Stimulated activated CD4-positive, alpha-beta T cell treated with anti-CD3 and anti-CD28 coated beads, Interleukin-1b, Interleukin-23, amount 100 ng/mL, for 4 hours (primary cell): Measurements from ENCODE around the gene MAP3K15.
"Not testable (repeated sequence)": the region's sequence is repeated elsewhere in the genome, so short reads cannot be mapped to it uniquely, and the experiment has no call there.

ENCODE experiments used
- DNase-seq, 2 donors: peaks; one replicate each; pipeline ENCODE4 v3.0.0-alpha.2; 2020; ENCODE audit warnings: low read depth in 2 of 2

MAP3K15 gene

DNA sequence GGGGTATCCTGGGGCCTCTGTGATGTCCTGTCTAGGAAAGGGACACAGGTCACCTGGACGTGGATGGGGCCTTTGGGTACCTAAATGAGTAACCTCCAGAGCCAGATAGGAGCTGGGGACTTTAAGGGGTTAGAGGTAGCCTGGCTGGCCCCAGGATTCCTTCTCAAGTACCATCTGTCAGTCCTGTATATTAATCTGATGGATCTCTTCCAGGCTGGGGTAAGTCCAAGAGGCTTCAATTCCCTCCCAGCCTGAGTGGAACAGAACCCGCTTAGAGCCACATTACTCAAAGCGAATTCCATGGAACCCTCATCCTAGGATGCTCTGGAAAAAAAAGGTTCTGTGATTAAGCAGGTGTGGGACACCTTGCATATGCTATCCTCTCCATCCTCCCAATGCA, 24.8 kb upstream of the MAP3K15 start:
- DNase-seq: no peak

DNA sequence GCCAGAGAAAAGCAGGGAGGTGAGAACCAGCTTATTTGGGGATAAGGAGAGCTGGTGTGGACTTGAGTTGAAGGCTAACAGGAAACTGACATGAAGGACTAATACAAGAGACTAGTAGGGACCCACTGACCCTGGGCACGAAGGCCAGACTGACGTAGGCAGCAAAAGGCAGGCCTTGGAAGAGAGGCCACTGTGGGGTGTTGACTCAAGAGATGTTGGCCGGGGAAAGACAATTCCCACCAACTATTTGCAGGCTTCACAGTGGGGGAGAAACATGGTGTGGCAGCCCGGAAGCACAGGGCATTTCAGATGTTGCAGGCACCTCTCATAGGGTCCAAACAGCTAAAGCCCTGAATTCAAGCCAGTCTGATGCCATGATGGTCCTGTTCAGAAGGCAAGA, 24.4 kb upstream of the MAP3K15 start:
- DNase-seq: no peak

DNA sequence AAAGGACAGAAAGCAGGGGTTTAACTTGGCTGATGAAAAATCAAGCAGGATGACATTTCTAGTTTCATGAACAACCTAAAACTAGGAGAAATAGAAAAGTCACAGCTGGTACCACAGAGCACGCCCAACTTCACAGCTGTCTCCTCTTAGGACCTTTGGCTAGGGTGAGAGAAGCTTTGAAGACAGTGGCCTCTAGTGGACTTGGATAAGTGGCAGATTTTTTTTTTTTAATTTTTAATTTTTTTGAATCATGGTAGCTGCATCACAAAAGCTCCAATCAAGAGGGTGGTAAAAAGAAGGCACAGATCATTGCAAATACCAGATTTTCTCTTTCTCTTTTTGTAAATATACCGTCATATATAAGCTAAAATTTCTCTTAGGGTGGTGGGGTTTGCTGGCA, 20.2 kb upstream of the MAP3K15 start:
- no peak for DNase-seq

DNA sequence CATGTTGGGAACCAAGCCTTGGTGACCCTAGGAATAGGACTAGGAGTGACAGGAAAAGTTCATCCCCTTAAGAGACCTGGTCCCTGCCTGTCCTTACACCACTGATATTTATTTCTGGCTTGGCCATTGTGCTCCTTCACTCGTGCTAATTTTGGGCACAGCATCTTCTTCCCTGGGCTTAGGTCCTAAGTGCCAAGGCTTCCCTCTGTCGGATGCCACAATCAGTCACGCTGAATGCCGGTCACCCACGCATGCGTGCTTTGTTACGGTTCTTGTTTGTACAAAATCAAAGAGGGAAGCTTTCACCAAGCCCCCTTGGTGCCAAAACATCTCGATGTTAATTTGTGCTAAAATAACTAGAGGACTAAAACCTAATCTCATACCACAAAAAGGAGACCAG, 17.4 kb upstream of the MAP3K15 start:
- DNase-seq: no peak

DNA sequence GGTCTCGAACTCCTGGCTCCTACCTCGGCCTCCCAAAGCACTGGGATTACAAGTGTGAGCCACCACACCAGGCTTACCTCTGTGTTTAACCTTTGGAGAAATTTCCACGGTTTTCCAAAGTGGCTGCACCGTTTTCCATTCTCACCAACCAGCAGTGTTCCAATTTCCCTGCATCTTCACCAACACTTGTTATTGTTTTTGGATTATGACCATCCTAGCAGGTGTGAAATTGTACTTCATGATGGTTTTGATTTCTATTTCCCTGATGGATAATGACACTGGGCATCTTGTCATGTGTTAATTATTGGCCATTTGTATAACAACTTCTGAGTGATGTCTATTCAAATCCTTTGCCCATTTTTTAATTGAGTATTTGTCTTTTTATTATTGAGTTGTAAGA, 2.7 kb upstream of the MAP3K15 start:
- no peak for DNase-seq

DNA sequence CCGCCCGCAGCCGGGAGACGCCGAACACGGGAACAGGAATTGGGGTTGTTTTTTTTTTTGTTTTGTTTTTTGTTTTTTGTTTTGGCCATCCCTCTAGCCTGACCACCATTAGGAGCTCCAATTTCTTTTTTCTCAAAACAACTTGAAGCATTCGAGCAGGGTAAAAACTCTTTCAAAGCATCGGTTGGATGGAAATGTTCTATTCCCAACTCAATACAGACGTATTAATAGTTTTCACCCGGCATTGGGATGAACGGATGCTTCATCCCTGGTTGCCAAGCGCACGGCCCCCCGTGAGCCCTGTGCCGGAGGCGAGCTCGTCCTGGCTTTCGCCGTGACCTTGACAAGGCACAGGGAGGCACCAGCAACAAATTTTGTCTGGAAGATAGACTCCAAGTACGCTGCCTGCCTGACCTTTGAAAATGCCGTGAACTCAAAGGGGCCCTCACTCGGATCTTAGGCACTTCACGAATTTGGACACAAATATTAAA, 352 bp upstream of the MAP3K15 start:
- no peak for DNase-seq

DNA sequence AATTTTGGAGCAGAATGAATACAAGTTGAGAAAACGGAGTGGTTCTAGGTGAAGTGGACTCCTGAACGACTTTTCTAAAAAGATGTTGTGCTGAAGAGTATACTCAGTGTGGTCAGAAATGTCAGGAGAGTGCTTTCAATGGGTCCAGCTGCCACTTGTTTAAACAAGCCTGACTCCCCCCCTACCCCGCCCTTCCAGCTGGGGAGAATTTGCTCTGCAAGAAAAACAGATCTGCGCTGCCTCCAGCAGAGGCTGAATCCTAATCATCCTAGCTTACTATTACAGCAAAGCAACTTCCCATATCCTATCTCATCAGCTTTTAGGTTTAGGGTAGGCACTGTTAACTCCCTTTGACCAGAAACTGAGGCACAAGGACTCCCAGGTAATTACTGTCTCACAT, 1.9 kb downstream of the MAP3K15 start:
- DNase-seq: no peak

DNA sequence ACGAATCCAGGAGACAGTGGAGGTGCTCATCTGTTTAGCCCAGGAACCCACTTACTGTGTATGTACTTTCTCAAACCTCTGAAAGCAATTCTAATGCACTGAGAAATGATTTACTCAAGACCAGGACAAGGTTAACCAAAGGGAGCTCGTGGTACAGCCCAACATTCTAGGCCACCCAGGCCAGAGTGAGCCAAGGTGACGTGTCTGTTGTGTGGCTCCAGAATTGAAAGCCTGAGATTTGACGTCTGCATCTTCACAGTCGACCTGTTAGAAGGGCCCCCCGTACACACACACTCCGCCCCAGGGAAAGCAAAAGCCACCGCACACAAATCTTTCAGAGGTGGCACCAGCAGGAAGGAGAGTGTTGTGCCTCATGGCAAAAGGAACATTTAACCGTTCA, 2.3 kb downstream of the MAP3K15 start:
- no peak for DNase-seq

DNA sequence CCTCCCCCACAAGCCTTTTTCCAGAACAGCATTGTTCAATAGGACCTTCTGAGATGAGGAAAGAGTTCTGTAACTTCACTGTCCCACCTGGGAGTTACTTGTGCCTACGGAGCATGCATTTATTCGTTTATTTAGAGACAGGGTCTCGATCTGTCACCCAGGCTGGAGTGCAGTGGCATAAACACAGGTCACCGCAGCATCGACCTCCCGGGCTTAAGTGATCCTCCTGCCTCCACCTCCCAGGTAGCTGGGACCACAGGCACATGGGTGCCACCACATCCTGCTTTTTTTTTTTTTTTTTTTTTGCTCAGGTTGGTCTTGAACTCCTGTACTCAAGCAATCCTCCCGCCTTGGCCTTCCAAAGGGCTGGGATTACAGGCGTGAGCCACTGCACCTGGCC, 2.9 kb downstream of the MAP3K15 start:
- no peak for DNase-seq

DNA sequence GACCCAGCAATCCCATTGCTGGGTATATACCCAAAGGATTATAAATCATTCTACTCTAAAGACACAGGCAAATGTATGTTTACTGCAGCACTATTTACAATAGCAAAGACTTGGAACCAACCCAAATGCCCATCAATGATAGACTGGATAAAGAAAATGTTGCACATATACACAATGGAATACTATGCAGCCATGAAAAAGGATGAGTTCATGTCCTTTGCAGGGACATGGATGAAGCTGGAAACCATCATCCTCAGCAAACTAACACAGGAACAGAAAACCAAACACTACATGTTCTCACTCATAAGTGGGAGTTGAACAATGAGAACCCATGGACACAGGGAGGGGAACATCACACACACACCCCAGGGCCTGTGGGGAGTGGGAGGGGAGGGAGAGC, 3.5 kb downstream of the MAP3K15 start:
- not testable (repeated sequence) for DNase-seq

DNA sequence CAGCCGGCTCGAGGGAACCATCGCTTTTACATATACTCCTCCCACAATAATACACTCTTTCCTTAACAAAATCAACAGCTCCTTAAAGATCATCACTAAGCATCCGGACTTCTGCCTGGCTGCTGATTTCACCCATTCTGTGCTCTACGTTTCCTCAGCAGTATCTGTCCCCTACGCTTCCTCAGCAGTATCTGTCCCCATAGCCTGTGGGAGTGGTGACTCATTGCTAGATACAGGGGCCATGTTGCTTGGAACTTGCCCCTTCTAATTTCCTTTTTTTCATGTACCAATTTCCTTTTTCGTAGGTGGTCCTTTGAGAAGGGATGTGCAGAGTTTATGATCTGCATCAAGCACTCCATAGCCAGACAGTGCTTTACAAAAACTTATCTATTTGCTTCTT, 18.6 kb downstream of the MAP3K15 start:
- DNase-seq: no peak

DNA sequence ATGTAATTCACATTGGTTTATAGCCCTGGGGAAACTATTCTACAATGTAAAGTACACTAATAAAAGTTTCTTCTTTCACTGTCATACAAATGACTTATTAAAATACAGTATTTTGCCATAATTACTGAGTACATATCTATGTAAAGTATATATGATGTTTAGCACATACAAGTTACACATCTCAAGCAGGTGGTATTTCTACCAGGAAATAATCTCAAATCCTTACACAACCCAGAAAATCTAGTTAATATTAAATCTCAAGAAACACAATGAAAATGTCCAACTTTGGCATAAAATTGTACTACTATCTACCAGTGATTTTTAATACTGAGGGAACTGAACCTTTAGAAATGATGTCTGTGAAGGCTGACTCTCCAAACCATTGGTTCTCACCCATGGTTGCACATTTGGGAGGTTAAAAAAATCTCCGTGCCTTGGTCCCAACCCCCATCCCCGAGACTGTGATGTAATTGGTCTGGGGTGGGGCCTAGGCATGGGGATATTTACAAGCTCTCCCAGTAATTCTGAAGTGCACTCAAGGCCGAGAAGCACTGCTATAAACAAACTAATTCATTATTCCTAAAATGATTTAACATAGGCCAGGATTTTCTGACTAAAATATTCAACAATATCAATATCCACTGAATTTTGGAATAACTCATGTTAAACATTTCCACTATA, 27.6 kb downstream of the MAP3K15 start:
- no peak for DNase-seq

DNA sequence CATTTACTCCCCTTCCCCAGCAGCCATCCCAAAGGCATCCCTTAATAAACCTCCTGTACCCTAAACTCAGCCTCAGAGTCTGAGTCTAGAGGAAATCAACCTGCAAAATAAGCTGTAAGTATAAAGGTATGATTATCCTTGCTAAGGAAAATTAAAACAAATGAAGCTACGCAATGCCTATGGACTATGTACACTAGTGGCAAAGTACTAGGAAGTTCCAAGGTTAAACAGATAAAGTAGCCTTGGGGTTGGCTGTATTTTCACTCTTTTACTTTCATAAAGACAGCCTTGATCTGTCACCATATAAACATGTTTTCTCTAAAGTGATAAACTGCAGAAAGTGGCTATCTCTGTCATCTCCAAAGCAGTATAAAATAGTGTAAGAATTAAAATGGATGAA, 35.9 kb downstream of the MAP3K15 start:
- no peak for DNase-seq

DNA sequence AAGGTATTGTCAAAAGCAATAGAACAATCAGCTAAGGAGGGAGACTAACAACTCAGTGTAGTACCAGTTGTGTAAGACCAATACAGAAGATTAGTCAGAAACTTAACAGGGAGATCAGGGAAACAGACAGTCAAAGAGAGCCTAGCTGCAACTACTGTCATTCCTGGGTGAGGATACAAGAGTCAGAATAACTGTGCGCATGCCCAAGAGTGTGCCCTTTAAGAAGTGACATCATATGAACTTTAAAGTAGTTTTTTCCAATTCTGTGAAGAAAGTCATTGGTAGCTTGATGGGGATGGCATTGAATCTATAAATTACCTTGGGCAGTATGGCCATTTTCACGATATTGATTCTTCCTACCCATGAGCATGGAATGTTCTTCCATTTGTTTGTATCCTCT, 46.9 kb downstream of the MAP3K15 start:
- DNase-seq: not testable (repeated sequence)

DNA sequence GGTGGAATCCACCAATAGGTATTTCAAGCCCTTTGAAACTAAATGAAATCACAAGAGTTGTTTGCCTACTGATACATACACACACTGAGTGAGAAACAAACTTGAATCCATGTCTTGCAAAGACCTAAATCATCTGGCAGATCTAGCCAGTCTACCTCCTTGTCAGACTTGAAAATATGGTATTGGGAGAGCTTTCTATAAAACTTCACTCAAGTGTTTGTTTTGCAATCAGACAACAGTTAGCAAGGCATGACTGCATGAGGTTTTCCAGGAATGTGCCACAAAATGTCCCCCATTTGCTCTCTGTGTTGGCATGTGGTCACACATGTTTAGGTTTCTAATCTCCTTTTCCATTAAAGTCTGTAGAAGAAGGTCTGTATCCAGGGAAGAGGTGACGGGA, 52.4 kb downstream of the MAP3K15 start:
- no peak for DNase-seq

DNA sequence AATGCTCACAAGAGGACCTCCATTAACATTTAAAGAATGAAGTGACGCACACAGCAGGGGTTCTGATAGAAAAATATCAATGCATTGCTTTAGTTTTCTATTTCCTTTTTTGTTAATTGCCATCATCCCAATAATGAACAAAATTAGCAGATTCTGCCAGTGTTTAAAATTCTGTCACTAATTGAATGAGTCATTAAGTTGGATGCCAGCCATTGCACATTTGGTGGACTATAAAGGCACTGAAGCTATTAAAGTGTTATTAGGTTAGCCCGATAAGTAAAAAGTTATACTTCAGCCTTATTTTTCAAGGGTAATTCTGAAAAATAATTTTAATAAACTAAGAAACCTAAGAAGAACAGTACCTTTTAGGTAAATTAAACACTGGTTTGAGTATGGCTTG, 53.1 kb downstream of the MAP3K15 start:
- DNase-seq: no peak

DNA sequence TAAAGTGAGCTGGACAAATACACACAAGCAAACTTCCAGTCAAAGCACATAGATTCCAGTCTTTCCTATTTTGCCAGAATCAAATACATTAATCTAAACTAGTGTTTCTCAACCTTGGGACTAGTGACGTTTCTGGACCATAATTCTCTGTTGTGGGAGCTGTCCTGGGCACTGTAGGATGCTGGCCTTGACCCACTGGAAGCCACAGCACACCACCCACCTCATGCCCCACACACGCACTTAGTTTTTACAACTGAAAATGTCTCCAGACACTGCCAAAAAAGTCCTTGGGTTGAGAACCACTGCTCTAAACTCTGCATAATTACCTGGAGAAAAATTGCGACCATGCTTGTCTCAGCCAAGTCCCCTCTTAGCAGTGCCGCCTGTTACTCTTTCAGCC, 57.6 kb downstream of the MAP3K15 start:
- DNase-seq: no peak

DNA sequence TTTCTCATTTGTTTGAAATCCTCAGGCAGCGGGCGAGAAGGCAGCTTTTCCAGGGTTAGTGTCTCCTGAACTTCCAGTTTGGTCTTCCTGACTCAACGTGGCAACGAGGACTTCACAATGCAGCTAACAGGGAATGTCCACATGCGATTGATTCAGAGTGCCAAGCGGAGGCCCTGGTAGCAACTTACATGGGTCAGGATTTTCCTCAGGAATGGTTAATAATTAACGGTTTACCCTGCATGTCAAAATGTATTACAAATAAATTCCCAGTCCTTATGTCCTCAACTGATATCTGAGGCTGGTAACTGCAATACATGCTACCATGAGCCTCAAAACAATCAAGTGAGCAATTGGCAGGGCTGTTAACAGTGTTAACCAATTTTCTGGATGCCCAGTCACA, 67.2 kb downstream of the MAP3K15 start:
- DNase-seq: no peak

DNA sequence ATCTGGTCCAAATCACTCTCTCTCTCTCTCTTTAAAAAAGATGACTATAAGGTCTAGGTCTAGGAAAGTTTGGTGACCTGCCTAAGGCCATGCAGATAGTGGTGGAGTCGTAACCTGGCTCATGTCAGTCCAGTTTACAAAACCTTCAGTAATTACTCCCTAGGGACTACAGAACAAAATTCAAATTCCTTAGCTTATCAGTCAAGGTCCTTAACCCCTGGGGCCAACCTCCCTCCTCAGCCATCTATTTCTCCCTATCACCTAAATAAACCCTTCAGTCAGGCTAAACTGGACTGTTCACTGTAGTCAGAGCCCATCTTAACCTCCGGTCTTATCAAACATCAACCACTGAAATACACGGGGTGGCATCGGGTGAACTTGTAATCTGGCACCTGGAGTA, 68.9 kb downstream of the MAP3K15 start:
- DNase-seq: no peak

DNA sequence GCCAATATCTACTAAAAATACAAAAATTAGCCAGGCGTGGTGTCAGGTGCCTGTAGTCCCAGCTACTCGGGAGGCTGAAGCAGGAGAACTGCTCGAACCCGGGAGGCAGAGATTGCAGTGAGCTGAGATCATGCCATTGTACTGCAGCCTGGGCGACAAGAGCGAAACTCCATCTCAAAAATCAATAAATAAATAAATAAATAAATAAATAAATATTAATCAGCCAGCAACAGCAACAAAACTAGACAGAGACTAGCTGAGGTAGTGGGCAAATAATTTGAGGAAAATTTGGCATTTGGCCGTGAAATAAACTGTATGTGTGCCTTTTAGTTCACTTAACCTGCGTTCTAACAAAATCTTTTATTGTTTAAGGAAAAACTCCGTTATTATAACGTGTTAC, 69.5 kb downstream of the MAP3K15 start:
- DNase-seq: not testable (repeated sequence)

DNA sequence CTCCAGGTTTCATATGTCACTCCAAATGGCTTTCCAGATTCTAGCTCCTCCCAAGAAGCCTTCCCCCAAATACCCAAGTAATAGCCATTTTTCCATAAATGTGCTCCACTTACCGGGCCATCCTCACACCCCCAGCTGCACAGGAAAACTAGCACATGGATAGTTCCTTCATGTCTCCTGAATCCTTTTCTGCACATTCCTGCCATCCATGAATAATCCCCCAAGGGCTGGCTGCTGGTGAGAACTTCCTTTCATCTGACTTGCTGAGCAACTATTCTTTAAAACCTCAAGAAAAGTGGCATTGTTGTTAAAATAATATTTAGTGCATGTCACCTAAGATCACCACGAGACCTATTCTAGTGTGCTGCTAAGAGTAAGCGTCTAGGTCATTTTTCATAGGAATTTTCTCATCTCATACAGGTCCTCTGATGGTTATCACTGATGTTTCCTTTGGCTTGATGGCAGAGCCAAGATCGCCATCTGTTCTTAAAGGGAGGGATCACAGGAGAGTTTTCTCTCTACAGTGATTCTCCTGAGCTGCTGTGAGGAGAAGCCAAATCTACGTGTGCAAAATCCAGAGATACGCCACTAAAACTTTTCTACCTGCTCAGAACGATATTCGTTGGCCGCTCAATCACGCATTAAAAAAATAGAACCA, 71.3 kb downstream of the MAP3K15 start:
- DNase-seq: no peak

DNA sequence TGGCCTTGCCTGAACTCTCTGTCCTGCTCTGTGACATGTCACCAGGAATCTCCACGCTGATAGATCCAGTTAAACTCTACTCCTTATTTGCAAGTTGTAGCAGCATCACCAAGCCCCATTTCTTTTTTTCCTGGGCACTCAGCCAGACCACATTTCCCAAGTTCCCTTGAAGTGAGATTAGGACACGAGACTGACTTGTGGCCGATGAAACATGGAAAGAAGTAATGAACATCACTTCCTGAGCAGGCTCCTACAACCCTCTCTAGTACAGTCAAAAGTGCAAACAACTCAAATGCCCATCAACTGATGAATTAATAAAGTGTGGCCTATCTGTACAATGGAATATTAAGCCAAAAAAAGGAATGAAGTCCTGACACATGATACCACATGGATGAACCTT, 74.6 kb downstream of the MAP3K15 start:
- no peak for DNase-seq

DNA sequence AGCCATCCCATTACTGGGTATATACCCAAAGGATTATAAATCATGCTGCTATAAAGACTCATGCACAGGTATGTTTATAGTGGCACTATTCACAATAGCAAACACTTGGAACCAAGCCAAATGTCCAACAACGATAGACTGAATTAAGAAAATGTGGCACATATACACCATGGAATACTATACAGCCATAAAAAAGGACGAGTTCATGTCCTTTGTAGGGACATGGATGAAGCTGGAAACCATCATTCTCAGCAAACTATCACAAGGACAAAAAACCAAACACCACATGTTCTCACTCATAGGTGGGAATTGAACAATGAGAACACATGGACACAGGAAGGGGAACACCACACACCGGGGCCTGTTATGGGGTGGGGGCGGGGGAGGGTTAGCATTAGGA, 92.6 kb downstream of the MAP3K15 start:
- DNase-seq: not testable (repeated sequence)

DNA sequence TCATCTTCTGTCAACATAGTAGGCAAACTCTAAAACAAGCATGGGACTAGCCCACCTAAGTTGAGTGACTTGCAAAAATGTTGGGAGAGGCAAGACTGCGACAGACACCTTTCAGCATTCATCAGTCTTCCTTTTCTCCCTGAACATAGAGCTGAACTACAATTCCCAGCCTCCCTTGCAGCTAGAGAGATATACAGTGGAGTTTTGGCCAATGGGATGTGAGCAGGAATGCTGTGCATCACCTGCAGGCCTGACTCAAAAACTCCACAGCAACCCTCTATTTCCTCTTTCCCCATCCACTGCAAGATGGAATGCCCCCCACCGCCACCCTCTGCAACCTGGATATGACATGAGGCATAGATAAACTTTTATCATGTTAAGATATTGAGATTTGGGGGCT, 105.0 kb downstream of the MAP3K15 start:
- DNase-seq: no peak
